Lower leg skin (tissue), 4 donors: ENCODE data around the gene CYRIA. TPM values are rescaled to one million over a fixed set of nuclear protein-coding genes. Genes with fewer than 3 reads are reported as not detected.

Experiments used
- DNase-seq, 2 donors: peaks; one replicate each; pipeline ENCODE4 v3.0.0-alpha.2; 2019; ENCODE audit warnings: low spot score in 2 of 2
- H3K4me3 ChIP-seq: fragments of 200-600 bp; sonication (generic); 2 replicates; pipeline ENCODE4 v1.5.1; 2017; ENCODE audit warnings: mild to moderate bottlenecking, low read depth; ENCODE audit not compliant: poor library complexity, severe bottlenecking
- CTCF ChIP-seq, 3 donors: fragments of 450-650 bp; IDR thresholded peaks; one replicate each; pipeline ENCODE4 v1.5.1; 2016; ENCODE audit warnings: antibody characterized with exemption in 3 of 3, mild to moderate bottlenecking in 3 of 3, moderate library complexity in 2 of 3
- POLR2A ChIP-seq, 2 donors: fragments of 450-650 bp; IDR thresholded peaks; one replicate each; pipeline ENCODE4 v1.6.1; 2016 to 2017; ENCODE audit warnings: antibody characterized with exemption in 2 of 2, mild to moderate bottlenecking in 1 of 2, moderate library complexity in 1 of 2
- WGBS, 2 donors: methylation state at CpG; one replicate each; pipeline ENCODE4 v1.1.5; 2018; 5-methylcytosine and 5-hydroxymethylcytosine counted together
- intact Hi-C: fragments of 100-400 bp; cut with DNase I; formaldehyde crosslinking; loops from one replicate; pipeline ENCODE4 v1.15.0; 2023; ENCODE audit warnings: low total_unique reads
- total RNA-seq, 4 donors: library from RNA; depleted of rRNA; stranded (reverse); fragments of >200 nt; gene quantifications; one replicate each; pipeline ENCODE4 v1.1.0, GENCODE V29; 2016

Gene CYRIA
- total RNA-seq, 4 donors from 2014 or later = 0.80 to 5.5 (median 1.6) TPM

GRCh38 chr2:16680304-16680703 lies 14.7 kb upstream of the CYRIA start:
- intact Hi-C loops = no loop called here
- DNase-seq = no peak
- no peak for TF ChIP-seq CTCF (IDR thresholded peaks at IDR 0.05)
- no peak for TF ChIP-seq POLR2A (IDR thresholded peaks at IDR 0.05)
- no peak overlapping the region for H3K4me3 ChIP-seq
- WGBS, 2 donors = 53 to 65% methylated on average over 1 of the region's 1 CpG

GRCh38 chr2:16678964-16679363 lies 13.3 kb upstream of the CYRIA start:
- 89 to 94% methylated on average over 4 of the region's 4 CpGs for WGBS, 2 donors
- TF ChIP-seq POLR2A (IDR thresholded peaks at IDR 0.05) (no peak), CTCF (IDR thresholded peaks at IDR 0.05) (no peak)
- intact Hi-C loops = no loop called here
- H3K4me3 ChIP-seq = no peak overlapping the region
- no peak for DNase-seq

- DNase-seq = no peak
- 95 to 100% methylated on average over 1 of the region's 1 CpG for WGBS, 2 donors
- no peak for TF ChIP-seq CTCF (IDR thresholded peaks at IDR 0.05)
- no peak for TF ChIP-seq POLR2A (IDR thresholded peaks at IDR 0.05)
- H3K4me3 ChIP-seq = no peak overlapping the region
- intact Hi-C loops = no loop called here
Measured at GRCh38 chr2:16677875-16678274, 12.2 kb upstream of the CYRIA start.

GRCh38 chr2:16675781-16676180 lies 10.1 kb upstream of the CYRIA start:
- TF ChIP-seq CTCF (IDR thresholded peaks at IDR 0.05) (no peak), POLR2A (IDR thresholded peaks at IDR 0.05) (no peak)
- no peak overlapping the region for H3K4me3 ChIP-seq
- WGBS, 2 donors = 87 to 89% methylated on average over 3 of the region's 3 CpGs
- intact Hi-C loops = no loop called here
- no peak for DNase-seq

GRCh38 chr2:16674154-16674553 lies 8.5 kb upstream of the CYRIA start:
- WGBS, 2 donors = 92 to 98% methylated on average over 1 of the region's 1 CpG
- DNase-seq = no peak
- TF ChIP-seq POLR2A (IDR thresholded peaks at IDR 0.05) (no peak), CTCF (IDR thresholded peaks at IDR 0.05) (no peak)
- intact Hi-C loops = no loop called here
- no peak overlapping the region for H3K4me3 ChIP-seq

- WGBS, 2 donors = 88 to 89% methylated on average over 1 of the region's 1 CpG
- H3K4me3 ChIP-seq = no peak overlapping the region
- no peak for DNase-seq
- intact Hi-C loops = no loop called here
- TF ChIP-seq POLR2A (IDR thresholded peaks at IDR 0.05) (no peak), CTCF (IDR thresholded peaks at IDR 0.05) (no peak)
Measured at GRCh38 chr2:16671760-16672159, 6.1 kb upstream of the CYRIA start.
